Ectodermal cell (in vitro differentiated cells): ENCODE measurements around the gene KCNIP3.

Experiments used
- H3K27ac ChIP-seq: 2 replicates; pipeline ENCODE4 v1.7.0; 2013; ENCODE audit warnings: mild to moderate bottlenecking, low read depth, low read length; ENCODE audit not compliant: insufficient read depth, poor library complexity, severe bottlenecking
- H3K27me3 ChIP-seq: 2 replicates; pipeline ENCODE4 v1.7.0; 2013; ENCODE audit warnings: mild to moderate bottlenecking, low read length; ENCODE audit not compliant: insufficient read depth, control insufficient read depth, poor library complexity, severe bottlenecking
- H3K36me3 ChIP-seq: one replicate; pipeline ENCODE4 v1.7.0; 2013; ENCODE audit warnings: low read length; ENCODE audit not compliant: control insufficient read depth, insufficient read depth
- H3K4me1 ChIP-seq: one replicate; pipeline ENCODE4 v1.7.0; 2013; ENCODE audit warnings: low read length; ENCODE audit not compliant: control insufficient read depth, insufficient read depth
- H3K4me3 ChIP-seq: 2 replicates; pipeline ENCODE4 v1.7.0; 2013; ENCODE audit warnings: low read depth, low read length, control low read depth; ENCODE audit not compliant: insufficient read depth
- H3K9me3 ChIP-seq: 2 replicates; pipeline ENCODE4 v1.7.0; 2013; ENCODE audit warnings: mild to moderate bottlenecking, low read length, moderate library complexity; ENCODE audit not compliant: control insufficient read depth
- WGBS, 2 experiments: methylation state at CpG; one replicate each; pipeline ENCODE4 v1.1.7; 2013; ENCODE audit warnings: missing lambda C conversion rate in 2 of 2; 5-methylcytosine and 5-hydroxymethylcytosine counted together

KCNIP3 gene

DNA sequence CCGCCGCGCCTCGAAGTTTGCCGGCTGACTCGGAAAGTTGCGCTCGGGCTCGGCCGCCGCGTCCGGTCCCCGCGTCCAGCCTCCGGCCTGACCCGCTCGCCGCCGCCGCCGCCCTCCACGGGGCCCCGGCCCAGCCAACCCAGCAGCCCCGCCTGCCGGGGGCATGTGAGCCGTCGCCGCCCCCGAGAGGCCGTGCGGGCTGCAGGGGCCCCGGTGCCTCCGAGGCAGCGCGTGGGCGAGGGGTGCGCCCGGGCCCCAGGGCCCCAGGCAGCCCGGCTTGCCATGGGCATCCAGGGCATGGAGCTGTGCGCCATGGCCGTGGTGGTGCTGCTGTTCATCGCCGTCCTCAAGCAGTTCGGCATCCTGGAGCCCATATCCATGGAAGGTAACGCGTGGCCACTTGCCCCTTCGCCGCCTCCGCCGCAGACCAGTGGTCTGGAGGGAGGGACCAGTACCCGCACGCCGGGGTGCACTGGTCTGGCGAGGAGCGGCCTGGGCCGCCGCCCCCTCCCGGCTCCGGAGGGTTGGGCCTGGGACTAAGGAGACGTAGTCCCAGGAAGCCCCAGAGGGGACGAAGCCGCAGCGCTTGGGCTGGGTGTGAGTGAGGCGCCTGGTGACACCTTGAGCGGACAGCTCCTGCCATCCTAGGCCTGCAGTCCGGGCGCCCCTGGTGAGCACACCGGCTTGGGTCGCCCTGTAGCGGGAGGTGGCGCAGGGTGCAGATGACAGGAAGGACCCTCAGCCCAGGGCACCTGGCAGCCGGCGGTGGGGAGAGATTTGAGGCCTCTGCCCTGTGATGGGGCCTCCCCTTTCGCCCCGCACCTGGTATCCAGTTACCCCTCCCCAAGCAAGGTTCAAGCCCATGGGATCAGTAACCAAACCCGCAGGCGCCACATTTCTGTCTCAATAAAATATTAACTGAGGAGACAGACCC lies 49.9 kb downstream of the KCNIP3 start:
- Histone ChIP-seq H3K9me3 (no peaks in the 10 kb centered on the region), H3K4me1 (no peaks in the 10 kb centered on the region), H3K4me3 (peak overlapping the region; percentile 23), H3K27ac (no peak overlapping the region), H3K36me3 (no peaks in the 10 kb centered on the region), H3K27me3 (peaks cover 71% of the 10 kb centered on the region)
- 17 to 18% methylated on average over 78 of the region's 78 CpGs for WGBS, 2 experiments

GRCh38 chr2:95347681-95348608 lies 50.8 kb downstream of the KCNIP3 start:
- Histone ChIP-seq H3K27me3 (peaks cover 62% of the 10 kb centered on the region), H3K4me3 (no peak overlapping the region), H3K27ac (no peak overlapping the region), H3K4me1 (no peaks in the 10 kb centered on the region), H3K9me3 (no peaks in the 10 kb centered on the region), H3K36me3 (no peaks in the 10 kb centered on the region)
- 87 to 89% methylated on average over 22 of the region's 22 CpGs for WGBS, 2 experiments

DNA sequence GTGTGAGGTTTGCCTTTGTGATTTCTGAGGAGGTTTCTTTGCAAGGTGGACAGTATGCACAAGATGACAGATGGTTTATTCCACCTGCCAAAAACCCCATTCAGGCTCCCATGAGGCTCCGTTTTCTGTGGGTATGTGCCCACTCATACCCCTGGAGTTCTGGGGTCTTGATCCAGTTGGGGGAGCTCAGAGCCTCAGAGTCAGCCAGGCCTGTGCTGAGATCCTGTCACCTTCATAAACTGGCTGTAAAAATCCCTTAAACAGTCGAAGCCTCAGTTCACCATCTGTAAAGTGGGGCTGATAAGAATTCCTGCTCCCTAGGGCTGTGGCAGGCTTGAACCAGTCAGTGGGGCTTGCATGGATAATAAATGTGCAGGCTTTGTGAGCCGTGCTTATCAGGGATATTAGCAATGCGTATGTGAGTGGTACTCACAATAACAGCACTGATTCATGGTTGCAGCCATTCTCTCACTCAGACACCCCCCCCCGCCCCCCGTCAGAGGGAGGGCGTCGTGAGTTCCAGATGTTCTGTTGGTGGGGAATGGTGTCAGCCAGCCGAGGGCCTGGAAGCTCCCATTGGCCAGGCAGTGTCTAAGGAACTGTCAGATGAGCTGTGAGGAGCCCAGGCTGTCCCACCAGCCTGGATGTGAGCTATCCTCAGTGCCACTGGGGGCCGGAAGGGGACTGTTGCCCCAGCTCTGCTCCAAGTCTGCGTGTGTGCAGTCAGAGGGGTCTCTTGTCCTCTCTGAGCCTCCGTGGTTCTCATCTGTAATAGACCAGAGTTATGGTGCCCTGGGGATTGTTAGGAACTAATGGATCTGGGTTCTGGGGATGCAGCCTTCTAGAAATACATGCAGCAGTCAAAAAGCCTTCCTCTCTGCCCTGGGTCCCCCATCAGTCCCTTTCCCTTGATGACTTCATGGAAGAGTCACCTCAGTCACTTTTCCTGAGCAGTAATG lies 51.7 kb downstream of the KCNIP3 start:
- 71 to 75% methylated on average over 12 of the region's 12 CpGs for WGBS, 2 experiments
- Histone ChIP-seq H3K4me1 (no peaks in the 10 kb centered on the region), H3K4me3 (no peak overlapping the region), H3K27me3 (peaks cover 52% of the 10 kb centered on the region), H3K27ac (no peak overlapping the region), H3K9me3 (no peaks in the 10 kb centered on the region), H3K36me3 (no peaks in the 10 kb centered on the region)

DNA sequence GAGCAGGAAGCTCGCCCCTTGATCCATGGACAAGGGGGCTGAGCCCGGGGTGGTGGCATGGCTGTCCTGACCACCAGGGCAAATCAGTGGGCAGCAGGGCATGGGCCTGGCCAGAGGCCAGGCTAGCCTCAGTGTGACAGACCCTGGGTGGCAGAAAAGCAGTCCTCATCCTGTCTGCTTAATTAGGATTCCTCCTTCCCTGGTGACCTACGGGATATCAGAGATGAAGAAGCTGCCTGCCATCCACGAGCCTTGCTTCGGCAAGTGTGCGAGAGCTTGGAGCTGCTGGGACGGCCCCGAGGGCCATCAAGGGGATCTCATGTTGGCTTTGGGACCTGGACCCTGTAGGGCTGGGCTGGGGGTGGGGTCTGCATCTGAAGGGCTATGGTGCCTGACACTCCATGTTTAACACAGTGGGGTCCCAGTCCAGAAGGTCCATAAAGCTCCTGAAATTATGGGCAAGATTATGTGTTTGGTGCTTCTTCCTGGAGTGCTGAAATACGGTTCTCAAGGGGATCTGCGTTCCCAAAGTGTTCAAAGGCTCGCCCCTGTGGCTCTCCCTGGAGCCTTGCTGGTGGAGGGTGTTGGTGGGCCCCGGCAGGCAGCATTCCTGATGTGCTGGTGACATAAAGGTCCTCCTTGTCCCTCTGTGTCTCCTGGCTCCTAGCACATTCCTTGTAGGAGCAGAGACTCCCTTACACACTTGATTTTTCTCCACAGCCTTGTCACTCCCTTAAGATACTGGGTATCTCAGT lies 52.6 kb downstream of the KCNIP3 start:
- Histone ChIP-seq H3K4me3 (no peak overlapping the region), H3K9me3 (no peaks in the 10 kb centered on the region), H3K27ac (no peak overlapping the region), H3K27me3 (peaks cover 44% of the 10 kb centered on the region), H3K4me1 (no peaks in the 10 kb centered on the region), H3K36me3 (no peaks in the 10 kb centered on the region)
- 92% methylated on average over 12 of the region's 12 CpGs for WGBS, 2 experiments

GRCh38 chr2:95350368-95350767 lies 53.2 kb downstream of the KCNIP3 start:
- Histone ChIP-seq H3K36me3 (no peaks in the 10 kb centered on the region), H3K9me3 (no peaks in the 10 kb centered on the region), H3K4me3 (no peak overlapping the region), H3K4me1 (no peaks in the 10 kb centered on the region), H3K27me3 (peaks cover 37% of the 10 kb centered on the region), H3K27ac (no peak overlapping the region)
- 79 to 81% methylated on average over 7 of the region's 7 CpGs for WGBS, 2 experiments

- Histone ChIP-seq H3K36me3 (no peaks in the 10 kb centered on the region), H3K4me3 (no peak overlapping the region), H3K27ac (no peak overlapping the region), H3K9me3 (no peaks in the 10 kb centered on the region), H3K4me1 (no peaks in the 10 kb centered on the region), H3K27me3 (peaks cover 31% of the 10 kb centered on the region)
- 91% methylated on average over 13 of the region's 13 CpGs for WGBS, 2 experiments
These were observed 53.8 kb downstream of the KCNIP3 start for GRCh38 chr2:95350774-95351597.

DNA sequence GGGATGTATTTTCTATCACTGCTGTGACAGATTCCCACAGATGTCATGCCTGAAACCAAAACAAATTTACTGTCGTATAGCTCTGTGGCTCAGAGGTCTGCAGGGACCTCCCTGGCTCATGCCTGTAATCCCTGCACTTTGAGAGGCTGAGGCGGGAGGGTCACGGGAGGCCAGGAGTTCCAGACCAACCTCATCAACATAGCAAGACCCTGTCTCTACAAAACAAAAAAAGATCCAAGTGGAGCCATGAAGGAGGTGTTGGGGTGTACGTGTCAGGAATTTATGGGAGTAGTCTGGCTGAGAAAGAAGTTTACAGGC lies 54.4 kb downstream of the KCNIP3 start:
- no peaks in the 10 kb centered on the region for H3K36me3 ChIP-seq
- H3K27me3 ChIP-seq, result peaks cover 27% of the 10 kb centered on the region
- no peak overlapping the region for H3K4me3 ChIP-seq
- no peak overlapping the region for H3K27ac ChIP-seq
- no peaks in the 10 kb centered on the region for H3K4me1 ChIP-seq
- H3K9me3 ChIP-seq, result no peaks in the 10 kb centered on the region
- 90 to 91% methylated on average over 4 of the region's 4 CpGs for WGBS, 2 experiments

- WGBS, 2 experiments, result 88 to 90% methylated on average over 6 of the region's 6 CpGs
- H3K4me1 ChIP-seq, result no peaks in the 10 kb centered on the region
- H3K36me3 ChIP-seq, result no peaks in the 10 kb centered on the region
- H3K4me3 ChIP-seq, result no peak overlapping the region
- H3K27me3 ChIP-seq, result peaks cover 18% of the 10 kb centered on the region
- H3K9me3 ChIP-seq, result no peaks in the 10 kb centered on the region
- no peak overlapping the region for H3K27ac ChIP-seq
These were observed 55.3 kb downstream of the KCNIP3 start for GRCh38 chr2:95352310-95353054.
